ENCODE results near the gene SYNGAP1. TPM values are rescaled to one million over a fixed set of nuclear protein-coding genes. Genes with fewer than 3 reads are reported as not detected.

SYNGAP1 gene
- total RNA-seq, 1 donor from 2014 or later, result 3.3 TPM

DNA sequence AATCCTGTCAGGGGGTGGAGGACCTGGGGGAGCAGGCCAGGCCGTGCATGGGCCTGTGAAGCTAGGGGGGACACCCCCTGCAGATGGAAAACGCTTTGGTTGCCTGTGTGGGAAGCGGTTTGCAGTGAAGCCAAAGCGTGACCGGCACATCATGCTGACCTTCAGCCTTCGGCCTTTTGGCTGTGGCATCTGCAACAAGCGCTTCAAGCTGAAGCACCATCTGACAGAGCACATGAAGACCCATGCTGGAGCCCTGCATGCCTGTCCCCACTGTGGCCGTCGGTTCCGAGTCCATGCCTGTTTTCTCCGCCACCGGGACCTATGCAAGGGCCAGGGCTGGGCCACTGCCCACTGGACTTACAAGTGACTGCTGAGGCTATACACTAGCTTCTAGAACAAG is 36.3 kb downstream of the SYNGAP1 start:
- no peak for DNase-seq (ENCODE audit: low read depth)
- Histone ChIP-seq H3K36me3 (ENCODE audit: control insufficient read depth, insufficient read depth, low read length) (peaks cover 2% of the 10 kb centered on the region), H3K27me3 (ENCODE audit: control insufficient read depth, insufficient read depth, low read length) (no peaks in the 10 kb centered on the region), H3K4me3 (ENCODE audit: low read depth, low read length) (no peak overlapping the region)
- TF ChIP-seq, protein P1, sequence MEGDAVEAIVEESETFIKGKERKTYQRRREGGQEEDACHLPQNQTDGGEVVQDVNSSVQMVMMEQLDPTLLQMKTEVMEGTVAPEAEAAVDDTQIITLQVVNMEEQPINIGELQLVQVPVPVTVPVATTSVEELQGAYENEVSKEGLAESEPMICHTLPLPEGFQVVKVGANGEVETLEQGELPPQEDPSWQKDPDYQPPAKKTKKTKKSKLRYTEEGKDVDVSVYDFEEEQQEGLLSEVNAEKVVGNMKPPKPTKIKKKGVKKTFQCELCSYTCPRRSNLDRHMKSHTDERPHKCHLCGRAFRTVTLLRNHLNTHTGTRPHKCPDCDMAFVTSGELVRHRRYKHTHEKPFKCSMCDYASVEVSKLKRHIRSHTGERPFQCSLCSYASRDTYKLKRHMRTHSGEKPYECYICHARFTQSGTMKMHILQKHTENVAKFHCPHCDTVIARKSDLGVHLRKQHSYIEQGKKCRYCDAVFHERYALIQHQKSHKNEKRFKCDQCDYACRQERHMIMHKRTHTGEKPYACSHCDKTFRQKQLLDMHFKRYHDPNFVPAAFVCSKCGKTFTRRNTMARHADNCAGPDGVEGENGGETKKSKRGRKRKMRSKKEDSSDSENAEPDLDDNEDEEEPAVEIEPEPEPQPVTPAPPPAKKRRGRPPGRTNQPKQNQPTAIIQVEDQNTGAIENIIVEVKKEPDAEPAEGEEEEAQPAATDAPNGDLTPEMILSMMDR (IDR thresholded peaks at IDR 0.05; ENCODE audit: insufficient read depth, low read length, poor library complexity, severe bottlenecking), result no peak

DNA sequence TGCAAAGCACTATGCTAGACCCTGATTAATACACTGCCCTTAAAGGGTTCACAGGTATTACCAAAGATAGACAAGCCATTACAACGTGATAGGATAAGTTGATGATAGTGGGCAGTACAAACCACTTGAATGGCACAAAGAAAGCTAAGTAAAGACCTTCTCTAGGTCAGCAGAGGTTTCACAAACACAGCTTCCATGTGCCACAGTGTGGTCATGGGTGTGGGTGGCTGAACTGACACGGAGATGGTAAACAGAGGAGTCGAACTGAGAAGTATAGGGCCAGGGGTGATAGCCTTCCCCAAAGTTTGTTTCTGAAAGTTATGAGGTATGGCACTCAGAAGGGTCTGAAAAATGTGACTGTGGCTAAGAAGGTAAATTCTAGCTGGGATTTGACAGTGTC is 38.8 kb downstream of the SYNGAP1 start:
- TF ChIP-seq, protein P1 (IDR thresholded peaks at IDR 0.05; ENCODE audit: insufficient read depth, low read length, poor library complexity, severe bottlenecking), result no peak
- H3K4me3 ChIP-seq (ENCODE audit: low read depth, low read length), result no peak overlapping the region
- no peak for DNase-seq (ENCODE audit: low read depth)
- peaks cover 2% of the 10 kb centered on the region for H3K36me3 ChIP-seq (ENCODE audit: control insufficient read depth, insufficient read depth, low read length)
- no peaks in the 10 kb centered on the region for H3K27me3 ChIP-seq (ENCODE audit: control insufficient read depth, insufficient read depth, low read length)

DNA sequence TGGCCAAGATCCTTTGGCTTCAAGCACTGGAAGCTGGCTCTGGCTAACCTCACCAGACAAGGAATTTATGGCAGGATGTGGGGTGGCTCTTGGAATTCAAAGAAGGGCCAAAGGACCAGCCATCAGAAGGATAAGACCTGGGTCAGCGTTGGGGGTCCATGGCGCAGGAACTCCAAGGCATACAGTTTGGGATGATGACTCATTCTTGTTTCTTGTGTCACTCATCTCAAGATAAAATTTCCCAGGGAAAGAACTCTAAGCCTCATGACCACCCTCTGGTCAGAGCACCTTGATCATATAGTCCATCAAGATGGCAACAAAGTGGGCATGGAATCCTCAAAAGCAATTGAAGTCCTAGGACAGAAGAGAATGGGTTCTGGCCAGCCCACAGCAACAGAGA is 39.4 kb downstream of the SYNGAP1 start:
- no peak overlapping the region for H3K4me3 ChIP-seq (ENCODE audit: low read depth, low read length)
- peaks cover 2% of the 10 kb centered on the region for H3K36me3 ChIP-seq (ENCODE audit: control insufficient read depth, insufficient read depth, low read length)
- TF ChIP-seq, protein P1 (IDR thresholded peaks at IDR 0.05; ENCODE audit: insufficient read depth, low read length, poor library complexity, severe bottlenecking), result no peak
- H3K27me3 ChIP-seq (ENCODE audit: control insufficient read depth, insufficient read depth, low read length), result no peaks in the 10 kb centered on the region
- DNase-seq (ENCODE audit: low read depth), result no peak

DNA sequence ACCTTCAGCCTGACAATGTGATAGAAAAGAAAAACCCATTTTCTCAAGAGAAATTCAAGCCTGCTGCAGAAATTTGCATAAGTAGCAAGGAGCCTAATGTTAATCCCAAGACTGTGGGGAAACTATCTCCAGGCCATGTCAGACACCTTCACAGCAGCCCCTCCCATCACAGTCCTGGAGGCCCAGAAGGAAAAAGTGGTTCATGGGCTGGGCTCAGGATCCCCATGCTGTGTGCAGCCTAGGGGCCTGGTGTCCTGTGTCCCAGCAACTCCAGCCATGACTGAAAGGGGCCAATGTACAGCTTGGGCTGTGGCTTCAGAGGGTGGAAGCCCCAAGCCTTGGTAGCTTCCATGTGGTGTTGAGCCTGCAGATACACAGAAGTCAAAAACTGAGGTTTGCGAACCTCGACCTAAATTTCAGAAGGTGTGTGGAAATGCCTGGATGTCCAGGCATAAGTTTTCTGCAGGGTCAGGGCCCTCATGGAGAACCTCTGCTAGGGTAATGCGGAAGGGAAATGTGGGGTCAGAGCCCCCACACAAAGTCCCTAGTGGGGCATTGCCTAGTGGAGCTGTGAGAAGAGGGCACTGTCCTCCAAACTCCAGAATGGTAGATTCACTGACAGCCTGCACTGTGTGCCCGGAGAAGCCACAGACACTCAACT is 46.3 kb downstream of the SYNGAP1 start:
- DNase-seq (ENCODE audit: low read depth), result no peak
- TF ChIP-seq, protein P1 (IDR thresholded peaks at IDR 0.05; ENCODE audit: insufficient read depth, low read length, poor library complexity, severe bottlenecking), result no peak
- H3K27me3 ChIP-seq (ENCODE audit: control insufficient read depth, insufficient read depth, low read length), result no peaks in the 10 kb centered on the region
- no peak overlapping the region for H3K4me3 ChIP-seq (ENCODE audit: low read depth, low read length)
- no peaks in the 10 kb centered on the region for H3K36me3 ChIP-seq (ENCODE audit: control insufficient read depth, insufficient read depth, low read length)

DNA sequence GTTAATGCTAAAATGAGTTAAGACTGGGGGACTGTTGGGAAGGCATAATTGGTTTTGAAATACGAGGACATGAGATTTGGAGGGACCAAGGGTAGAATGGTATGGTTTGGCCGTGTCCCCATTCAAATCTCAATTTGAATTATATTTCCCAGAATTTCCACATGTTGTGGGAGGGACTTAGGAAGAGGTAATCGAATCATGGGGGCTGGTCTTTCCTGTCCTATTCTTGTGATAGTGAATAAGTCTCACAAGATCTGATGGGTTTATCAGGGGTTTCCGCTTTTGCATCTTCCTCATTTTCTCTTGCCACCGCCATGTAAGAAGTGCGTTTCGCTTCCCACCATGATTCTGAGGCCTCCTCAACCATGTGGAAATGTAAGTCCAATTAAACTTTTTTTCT is 47.2 kb downstream of the SYNGAP1 start:
- no peaks in the 10 kb centered on the region for H3K27me3 ChIP-seq (ENCODE audit: control insufficient read depth, insufficient read depth, low read length)
- DNase-seq (ENCODE audit: low read depth), result no peak
- TF ChIP-seq, protein P1 (IDR thresholded peaks at IDR 0.05; ENCODE audit: insufficient read depth, low read length, poor library complexity, severe bottlenecking), result no peak
- H3K4me3 ChIP-seq (ENCODE audit: low read depth, low read length), result no peak overlapping the region
- no peaks in the 10 kb centered on the region for H3K36me3 ChIP-seq (ENCODE audit: control insufficient read depth, insufficient read depth, low read length)

DNA sequence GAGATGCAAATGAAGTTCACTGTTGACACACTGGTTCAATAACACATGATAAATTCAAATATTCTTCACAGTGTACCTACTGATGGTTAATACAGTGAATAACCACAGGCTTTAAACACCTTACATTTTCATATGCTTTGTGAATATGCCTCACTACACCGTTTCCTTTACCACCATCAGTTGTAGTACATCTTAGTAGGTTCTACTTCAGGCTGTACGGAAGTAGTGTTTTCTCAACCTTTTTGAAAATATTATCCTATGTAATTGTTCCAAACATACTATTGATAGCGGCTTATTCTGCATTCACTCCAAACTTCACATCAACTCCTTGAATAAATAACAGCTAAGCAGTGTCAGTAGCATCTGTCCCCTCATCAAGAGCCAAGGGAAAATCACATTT is 49.8 kb downstream of the SYNGAP1 start:
- TF ChIP-seq, protein P1 (IDR thresholded peaks at IDR 0.05; ENCODE audit: insufficient read depth, low read length, poor library complexity, severe bottlenecking), result no peak

More for the DNA sequence above, 49.8 kb downstream of the SYNGAP1 start:
- Histone ChIP-seq H3K36me3 (ENCODE audit: control insufficient read depth, insufficient read depth, low read length) (no peaks in the 10 kb centered on the region), H3K4me3 (ENCODE audit: low read depth, low read length) (no peak overlapping the region), H3K27me3 (ENCODE audit: control insufficient read depth, insufficient read depth, low read length) (no peaks in the 10 kb centered on the region)
- no peak for DNase-seq (ENCODE audit: low read depth)
